GM19455 (cell line): ENCODE measurements around the gene MS4A4A.

Experiments used
- ATAC-seq: cut with Tn5 transposase; IDR thresholded peaks from one replicate; pipeline ENCODE4 v1.9.1; 2021; ENCODE audit not compliant: unreplicated experiment

Gene MS4A4A

DNA sequence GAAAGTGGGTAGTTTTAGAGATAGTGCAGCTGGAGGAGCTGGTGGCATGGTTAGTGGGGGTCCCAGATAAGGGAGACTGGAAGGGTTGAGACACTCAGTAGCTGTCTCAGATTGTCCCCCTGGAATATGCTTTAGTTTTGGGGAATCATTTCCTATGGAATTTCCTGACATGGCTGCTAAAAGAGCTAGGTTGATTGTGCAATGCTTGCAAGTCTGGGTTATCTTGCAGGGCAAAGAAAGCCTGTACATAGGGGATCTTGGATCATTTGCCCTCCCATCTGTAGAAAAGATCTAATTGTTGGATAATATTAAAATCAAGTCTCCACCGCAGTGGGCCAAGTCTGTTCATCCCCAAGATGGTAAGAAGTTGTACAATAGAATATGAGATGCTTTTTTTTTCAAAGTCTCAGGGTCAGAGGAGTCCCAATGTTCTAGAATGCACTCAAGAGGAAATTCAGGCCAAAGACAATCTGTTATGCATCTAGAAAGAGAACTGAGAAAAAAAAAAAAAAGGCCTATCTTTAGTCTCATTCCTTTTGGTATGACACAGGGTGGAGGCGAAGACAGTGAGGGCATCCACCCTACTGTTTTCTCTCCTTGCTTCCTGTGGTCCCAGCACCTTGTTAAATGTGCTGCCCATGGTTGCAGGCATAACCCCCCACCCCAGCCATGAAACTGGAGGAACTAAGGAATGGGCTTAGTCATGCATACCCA lies 66.8 kb downstream of the MS4A4A start:
- ATAC-seq: no peak

DNA sequence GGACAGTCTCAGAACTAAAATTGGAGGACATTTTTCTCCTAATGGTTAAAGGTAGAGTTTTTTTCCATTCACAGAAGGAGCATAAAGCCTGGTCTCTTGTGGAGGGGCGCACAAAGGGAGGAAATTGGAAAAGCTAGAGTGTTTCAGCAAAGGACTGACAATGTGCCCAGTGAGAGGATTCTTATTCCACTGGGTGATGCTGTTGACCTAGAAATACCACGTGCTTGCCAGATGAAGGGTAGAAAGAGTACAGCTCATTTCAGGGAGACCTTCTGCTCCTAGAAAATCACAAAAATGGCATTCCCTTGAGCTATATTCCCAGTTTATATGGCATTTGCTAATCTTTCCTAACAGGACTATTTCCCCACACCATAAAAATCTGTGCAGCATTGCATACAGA lies 67.7 kb downstream of the MS4A4A start:
- no peak for ATAC-seq

DNA sequence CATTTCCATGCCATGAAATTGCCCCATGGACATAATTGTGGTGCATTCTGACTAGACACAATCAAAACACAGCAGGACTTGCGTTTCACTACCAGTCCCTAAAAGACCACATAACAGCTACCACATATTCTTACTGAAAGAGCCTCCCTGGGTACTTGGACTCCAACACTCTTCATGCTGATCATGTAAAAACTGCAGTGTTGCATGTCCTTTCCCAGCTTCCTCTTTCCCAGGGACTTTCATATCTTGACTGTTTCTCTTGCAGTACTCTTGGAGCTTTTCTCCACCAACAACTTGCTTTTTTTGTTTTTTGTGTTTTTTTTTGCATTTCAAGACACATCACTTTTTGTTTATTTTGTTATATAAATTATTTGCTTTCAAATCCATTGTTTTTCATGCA lies 69.5 kb downstream of the MS4A4A start:
- no peak for ATAC-seq

DNA sequence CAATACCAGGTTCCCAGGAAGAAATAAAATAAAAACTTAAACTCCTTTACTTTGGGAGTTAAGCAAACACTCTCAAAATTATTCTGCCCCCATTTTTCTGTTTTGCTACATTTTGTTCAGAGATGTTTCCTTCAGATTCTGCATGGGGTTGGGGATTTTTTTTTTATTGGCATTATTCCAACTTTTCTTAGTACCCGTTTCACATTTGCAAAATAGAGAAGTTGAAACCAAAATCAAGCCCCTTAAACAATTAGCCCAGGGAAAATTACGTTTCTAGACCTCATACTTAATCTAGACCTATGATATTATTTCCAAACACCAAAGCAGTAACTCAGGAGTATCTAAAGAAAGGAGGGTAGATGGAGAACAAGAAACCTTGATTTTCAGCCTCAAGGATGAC lies 77.3 kb downstream of the MS4A4A start:
- ATAC-seq: no peak
